ENCODE results near the gene STX2. TPM values are rescaled to one million over a fixed set of nuclear protein-coding genes. Genes with fewer than 3 reads are reported as not detected.
"Not testable (repeated sequence)": the region's sequence is repeated elsewhere in the genome, so short reads cannot be mapped to it uniquely, and the experiment has no call there.

The STX2 gene
- polyA plus RNA-seq, 1 donor, result 17.9 TPM

DNA sequence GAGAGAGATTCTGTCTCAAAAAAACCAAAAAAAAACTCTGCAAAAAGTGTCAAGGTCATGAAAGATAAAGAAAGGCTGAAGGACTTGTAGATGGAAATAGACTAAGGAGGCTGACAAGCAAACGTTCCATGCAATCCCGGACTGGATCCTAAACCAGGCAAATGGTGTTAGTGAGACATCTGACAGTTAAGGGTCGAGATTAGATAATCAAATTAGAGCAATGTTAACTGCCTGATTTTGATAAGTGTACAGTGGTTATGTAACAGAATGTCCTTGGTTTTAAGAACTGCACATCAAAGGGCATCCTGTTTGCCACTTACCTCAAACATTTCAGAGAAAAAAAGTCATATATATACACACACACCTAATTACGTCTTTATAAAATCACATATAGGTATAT is 29.4 kb upstream of the STX2 start:
- DNase-seq, result no peak

DNA sequence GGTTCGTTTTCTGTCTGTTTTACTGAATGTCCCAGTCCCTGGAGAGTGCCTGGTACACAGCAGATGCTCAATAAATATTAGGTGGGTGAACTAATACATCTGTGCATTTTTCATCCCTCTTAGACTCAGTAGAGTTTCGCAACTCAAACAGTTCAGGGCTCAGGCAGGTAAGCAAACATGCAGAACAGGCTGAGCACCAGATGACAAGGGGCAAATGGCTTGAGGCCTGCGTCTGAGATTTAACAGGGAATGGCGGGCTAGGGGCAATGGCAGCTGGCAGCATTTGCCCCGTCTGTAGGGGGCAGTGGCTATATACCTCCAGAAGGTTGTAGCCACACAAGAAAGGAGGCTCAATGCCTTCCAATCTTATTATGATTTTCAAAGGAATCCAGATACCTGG is 24.2 kb upstream of the STX2 start:
- DNase-seq, result no peak

- DNase-seq, result not testable (repeated sequence)
Observed at GRCh38 chr12:130862771-130863170, 23.7 kb upstream of the STX2 start.

DNA sequence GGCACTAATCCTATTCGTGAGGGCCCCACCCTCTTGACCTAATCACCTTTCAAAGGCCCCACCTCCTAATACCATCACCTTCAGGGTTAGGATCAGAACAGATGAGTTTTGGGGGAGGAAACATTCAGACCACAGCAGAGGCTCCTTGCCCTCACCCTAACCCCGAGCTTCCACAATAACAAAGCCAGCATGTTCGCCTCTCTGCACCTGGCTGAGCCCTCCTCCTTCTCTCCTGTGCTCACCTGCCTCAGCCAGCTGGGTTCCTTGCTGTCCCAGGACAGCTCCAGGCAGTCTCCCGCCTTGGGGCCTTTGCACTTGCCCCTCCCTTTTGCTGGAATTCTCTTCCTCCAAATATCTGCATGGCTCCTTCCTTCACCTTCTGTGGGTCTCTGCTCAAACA is 23.1 kb upstream of the STX2 start:
- no peak for DNase-seq

- DNase-seq, result no peak
Observed at GRCh38 chr12:130860311-130860710, 21.3 kb upstream of the STX2 start.

DNA sequence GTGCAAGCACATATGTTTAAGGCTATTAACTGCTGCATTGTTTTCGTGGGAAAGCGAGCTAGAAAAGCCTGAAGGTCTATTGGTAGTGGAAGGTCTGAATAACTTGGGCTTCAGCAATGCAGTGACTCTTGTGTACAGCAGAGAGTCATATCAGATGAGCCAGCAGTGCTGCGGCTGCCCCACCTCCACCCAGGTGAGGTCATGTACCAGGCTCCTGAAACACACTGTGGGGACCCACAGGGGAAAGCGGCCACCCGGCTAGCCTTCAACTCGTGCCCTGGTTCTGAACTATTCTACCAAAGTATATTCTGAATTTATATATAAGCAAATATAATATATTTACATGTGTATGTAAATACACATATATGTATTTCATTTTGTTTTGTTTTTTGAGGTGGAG is 20.1 kb upstream of the STX2 start:
- no peak for DNase-seq

GRCh38 chr12:130858084-130858483 is 19.0 kb upstream of the STX2 start:
- DNase-seq, result no peak

DNA sequence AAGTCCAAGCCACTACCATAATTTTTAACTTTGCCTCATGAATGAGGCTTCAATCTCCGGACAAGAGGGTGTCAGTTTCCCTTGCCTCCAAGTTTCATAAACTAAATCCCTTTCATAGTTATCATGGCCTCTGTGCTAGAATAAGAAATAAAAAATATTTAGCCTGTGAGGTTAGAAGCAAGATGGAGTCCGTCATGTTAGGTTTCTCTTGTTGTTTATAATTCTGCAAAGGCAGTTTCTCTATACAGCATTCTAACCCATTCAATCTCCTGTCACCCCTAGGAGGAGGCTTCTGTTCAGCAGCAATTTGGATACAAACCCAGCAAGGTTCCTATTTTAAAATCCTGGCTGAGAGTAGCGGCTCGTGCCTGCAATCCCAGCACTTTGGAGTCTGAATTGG is 17.0 kb upstream of the STX2 start:
- no peak for DNase-seq

DNA sequence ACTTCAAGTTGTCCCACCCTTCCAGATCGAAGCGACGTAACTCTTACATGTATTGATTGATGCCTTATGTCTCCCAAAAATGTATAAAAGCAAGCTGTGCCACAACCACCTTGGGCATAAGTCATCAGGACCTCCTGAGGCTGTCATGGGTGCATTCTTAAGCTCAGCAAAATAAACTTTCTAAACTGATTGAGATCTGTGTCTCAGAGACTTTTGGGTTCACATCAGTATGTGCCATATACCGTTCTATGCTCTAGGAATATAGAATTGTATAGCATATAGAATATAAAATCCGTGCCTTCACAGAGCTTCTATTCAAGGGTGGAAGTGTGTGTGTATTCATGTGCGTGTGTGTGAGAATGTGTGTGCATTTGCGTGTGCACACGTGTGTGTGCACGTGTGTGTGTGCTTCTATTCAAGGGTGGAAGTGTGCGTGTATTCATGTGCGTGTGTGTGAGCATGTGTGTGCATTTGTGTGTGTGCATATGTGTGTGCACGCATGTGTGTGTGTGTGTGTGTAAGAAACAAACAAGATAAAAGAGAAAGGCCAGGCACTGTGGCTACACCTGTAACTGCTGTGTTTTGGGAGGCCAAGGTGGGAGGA is 11.5 kb upstream of the STX2 start:
- DNase-seq, result no peak

GRCh38 chr12:130849561-130850417 is 10.7 kb upstream of the STX2 start:
- DNase-seq, result no peak

DNA sequence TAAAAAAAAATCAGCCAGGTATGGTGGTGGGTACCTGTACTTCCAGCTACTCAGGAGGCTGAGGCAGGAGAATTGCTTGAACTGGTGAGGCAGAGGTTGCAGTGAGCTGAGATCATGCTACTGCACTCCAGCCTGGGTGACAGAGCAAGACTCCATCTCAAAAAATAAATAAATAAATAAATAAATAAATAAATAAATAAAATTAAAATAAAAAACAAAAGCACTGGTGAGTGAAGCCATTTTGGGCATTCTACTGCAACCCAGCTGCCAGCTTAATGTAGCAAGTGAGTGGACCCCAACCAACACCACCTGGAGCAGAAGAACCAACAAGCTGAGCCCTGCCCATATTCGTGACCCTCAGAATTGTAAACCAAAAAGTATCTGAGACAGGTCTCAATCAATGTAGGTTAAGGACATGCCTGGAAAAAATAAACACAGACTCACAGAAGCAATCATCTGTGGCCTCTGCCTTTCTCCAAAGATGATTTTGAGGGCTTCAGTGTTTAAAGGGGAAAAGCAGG is 9.8 kb upstream of the STX2 start:
- DNase-seq, result not testable (repeated sequence)

DNA sequence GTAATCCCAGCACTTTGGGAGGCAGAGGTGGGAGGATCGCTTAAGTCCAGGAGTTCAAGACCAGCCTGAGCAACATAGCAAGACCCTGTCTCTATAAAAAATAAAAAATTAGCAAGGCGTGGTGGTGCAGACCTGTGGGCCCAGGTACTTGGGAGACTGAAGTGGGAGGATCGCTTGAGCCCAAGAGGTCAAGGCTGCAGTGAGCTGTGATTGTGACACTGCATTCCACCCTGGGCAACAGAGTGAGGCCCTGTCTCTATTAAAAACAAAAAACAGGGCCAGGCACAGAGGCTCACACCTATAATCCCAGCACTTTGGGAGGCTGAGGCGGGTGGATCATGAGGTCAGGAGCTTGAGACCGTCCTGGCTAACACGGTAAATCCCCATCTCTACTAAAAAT is 9.1 kb upstream of the STX2 start:
- DNase-seq, result not testable (repeated sequence)

DNA sequence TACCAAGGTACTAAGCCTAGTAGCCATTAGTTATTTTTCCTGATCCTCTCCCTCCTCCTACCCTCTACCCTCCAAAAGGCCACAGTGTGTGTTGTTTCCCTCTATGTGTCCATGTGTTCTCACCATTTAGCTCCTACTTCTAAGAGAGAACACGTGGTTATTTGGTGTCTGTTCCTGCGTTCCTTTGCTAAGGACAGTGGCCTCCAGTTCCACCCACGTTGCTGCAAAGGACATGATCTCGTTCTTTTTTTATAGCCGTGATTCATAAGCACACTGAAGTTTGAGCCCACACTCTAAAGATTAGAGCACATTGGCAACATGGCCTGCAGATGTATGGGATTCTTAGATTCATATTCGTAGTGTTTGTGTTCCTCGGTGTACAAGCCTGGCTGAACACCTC is 8.1 kb upstream of the STX2 start:
- no peak for DNase-seq

DNA sequence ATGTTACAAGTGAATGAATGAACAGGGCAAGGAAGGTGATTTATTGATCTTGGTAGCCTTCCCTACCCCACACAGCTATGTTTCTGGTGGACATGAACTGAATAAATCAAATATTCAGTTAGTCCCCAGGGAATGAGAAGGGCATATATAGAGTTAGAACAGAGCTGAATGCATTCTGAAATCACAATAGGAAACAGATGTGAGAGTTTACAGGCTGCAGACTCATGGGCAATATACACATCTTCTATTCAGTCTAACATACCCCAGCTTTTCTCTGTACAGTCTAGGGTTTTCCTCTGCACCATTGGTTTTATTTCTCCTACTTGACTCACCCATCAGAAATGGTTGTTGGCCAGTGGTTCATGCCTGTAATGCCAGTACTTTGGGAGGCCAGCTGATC is 7.3 kb upstream of the STX2 start:
- DNase-seq, result no peak

DNA sequence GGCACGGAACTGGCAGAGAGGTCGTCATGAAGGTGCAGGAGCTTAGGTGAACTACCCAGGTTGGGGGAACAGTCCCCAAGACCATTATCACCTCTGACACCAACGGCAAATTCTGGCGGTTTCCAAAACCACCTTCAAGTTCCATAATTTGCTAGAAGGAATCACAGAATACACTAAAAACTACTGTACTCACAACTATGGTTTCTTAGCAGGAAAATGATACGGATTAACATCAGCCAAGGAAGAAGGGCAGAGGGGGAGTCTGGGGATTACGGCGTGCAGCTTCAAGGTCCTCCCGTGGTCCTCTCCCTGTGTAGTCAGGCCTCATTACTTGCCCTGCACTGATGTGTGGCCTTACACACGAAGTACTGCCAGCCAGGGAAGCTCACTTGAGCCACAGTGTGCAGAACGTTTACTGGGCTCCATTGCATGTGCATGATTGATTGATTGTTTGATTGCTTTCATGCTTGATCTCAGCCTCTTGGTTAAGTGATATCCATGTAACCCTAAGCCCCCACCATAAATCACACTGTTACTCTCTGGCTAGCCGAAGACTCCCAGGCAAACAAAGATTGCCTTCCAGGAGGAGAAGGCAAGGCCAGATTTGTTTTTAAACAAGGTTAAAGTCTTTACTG is 837 bp upstream of the STX2 start:
- DNase-seq, result no peak

DNA sequence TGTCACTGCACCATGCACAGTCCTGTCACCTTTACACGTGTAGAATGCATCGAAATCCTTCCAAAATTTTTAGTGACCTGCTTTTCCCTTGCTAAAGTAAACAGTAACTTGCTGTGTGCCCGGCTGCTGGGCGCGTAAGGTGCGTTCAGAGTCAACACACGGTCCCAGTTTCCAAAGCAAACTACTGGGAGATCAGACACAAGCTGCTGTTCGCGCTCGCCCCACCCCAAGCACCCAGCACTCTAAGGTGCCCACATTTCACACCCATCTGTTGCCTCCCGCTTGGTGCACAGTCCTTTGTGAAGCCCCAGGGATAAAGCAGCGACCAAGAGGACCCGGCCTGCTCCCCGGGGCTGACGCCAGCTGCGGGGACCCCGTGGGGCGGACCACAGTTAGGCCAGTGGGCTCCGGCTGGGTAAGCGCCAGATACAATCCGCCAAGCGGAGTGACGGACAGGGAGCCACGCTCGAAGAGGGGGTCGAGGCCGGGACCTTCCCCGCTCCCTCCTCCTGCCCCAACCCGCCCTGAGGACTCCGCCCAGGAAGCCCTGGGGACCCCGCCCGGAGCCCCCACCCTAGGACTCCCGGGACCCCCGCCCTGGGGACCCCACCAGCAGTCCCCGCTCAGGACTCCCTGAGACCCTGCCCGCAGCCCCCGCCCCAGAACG is 633 bp downstream of the STX2 start:
- DNase-seq, result no peak

DNA sequence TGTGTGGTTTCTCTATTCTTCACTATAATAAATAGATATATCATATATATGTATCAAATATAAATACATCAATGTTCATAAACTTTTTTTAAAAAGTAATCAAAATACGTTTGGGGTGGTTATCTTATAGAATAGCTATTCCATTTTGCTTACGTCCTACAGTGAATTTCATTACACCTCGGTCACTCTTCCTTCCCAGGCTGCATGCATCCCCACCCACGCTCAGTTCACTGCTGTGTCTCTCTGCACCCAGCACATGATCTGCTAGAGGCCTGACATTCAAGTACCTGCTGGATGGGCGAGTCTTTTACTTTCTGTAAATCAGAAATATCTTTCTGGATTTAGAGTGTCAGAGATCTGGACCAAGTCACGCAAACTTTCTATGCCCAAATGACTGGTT is 3.6 kb downstream of the STX2 start:
- no peak for DNase-seq

- DNase-seq, result no peak
Observed at GRCh38 chr12:130835011-130835410, 4.0 kb downstream of the STX2 start.

GRCh38 chr12:130832561-130833209 is 6.4 kb downstream of the STX2 start:
- no peak for DNase-seq

GRCh38 chr12:130831876-130832405 is 7.1 kb downstream of the STX2 start:
- DNase-seq, result no peak

- DNase-seq, result no peak
Observed at GRCh38 chr12:130831246-130831645, 7.8 kb downstream of the STX2 start.

DNA sequence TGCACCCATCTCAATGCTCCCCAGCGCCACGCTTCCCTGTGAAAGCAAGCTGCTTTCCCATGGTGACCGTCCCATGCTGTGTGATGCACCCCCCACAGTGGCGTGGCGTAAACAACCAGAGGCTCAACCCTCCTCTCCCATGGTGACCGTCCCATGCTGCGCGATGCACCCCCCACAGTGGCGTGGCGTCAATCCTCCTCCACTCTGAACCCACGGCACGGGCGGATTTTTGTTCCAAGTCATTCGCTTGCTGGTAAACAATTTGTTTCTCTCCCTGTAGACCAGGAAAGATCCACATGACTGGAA is 8.9 kb downstream of the STX2 start:
- no peak for DNase-seq
